Activated T-helper 2 cell treated with anti-CD3 and anti-CD28 coated beads, Interferon-gamma antibody, Interleukin-2, Interleukin-4, amounts not matched to agents 10 μg/mL and 5 μg/mL and 100 μg/mL, durations not matched to agents 14 hours and 24 hours and 36 hours (primary cell): ENCODE data around the gene AFF3. TPM values are rescaled to one million over a fixed set of nuclear protein-coding genes. Genes with fewer than 3 reads are reported as not detected.

Experiments
- DNase-seq: peaks from one replicate; pipeline ENCODE4 v3.0.0; 2021; ENCODE audit warnings: low spot score
- H3K27ac Mint-ChIP-seq: one replicate; pipeline ENCODE4 v1.8.0; 2021; ENCODE audit warnings: mixed read lengths
- H3K27me3 Mint-ChIP-seq: one replicate; pipeline ENCODE4 v1.8.0; 2021; ENCODE audit warnings: low read depth, mixed read lengths
- H3K36me3 Mint-ChIP-seq: one replicate; pipeline ENCODE4 v1.8.0; 2021; ENCODE audit warnings: low read depth, mixed read lengths
- H3K4me1 Mint-ChIP-seq: one replicate; pipeline ENCODE4 v1.8.0; 2021; ENCODE audit warnings: low read depth, mixed read lengths
- H3K4me3 Mint-ChIP-seq: one replicate; pipeline ENCODE4 v1.8.0; 2021; ENCODE audit warnings: low read depth, mild to moderate bottlenecking, moderate library complexity, mixed read lengths
- H3K9me3 Mint-ChIP-seq: one replicate; pipeline ENCODE4 v1.8.0; 2021; ENCODE audit warnings: mixed read lengths
- intact Hi-C: fragments of 100-400 bp; cut with micrococcal nuclease; formaldehyde crosslinking; loops from one replicate; pipeline ENCODE4 v1.15.1; 2023
- total RNA-seq: library from RNA; stranded (reverse); gene quantifications from 2 replicates; pipeline ENCODE4 v1.2.3, GENCODE V29; 2022

The AFF3 gene
- total RNA-seq, 1 donor from 2014 or later: 1.4 TPM

DNA sequence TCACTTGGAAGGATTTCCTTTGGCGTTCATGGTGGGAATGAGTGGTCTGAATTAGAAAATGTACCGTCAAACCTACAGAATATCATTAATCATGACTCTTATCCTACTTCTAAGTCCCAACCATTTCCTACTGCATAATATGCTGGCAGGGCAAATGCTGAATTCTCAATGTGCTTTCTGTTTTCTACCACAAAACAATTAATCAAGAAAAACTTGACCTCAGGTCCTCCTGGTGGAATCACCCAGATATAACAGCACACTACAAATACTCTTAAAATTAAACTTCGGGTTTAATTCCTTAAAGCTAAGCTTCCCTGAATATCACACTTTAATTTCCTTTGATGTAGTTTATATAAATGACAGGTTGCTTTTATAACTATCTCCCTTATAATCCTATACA is 301.6 kb downstream of the AFF3 start:
- H3K36me3 Mint-ChIP-seq: no peaks in the 10 kb centered on the region
- intact Hi-C loops: no loop called here
- no peaks in the 10 kb centered on the region for H3K9me3 Mint-ChIP-seq
- peaks cover 5% of the 10 kb centered on the region for H3K4me1 Mint-ChIP-seq
- peaks cover 10% of the 10 kb centered on the region for H3K27me3 Mint-ChIP-seq
- no peak overlapping the region for H3K27ac Mint-ChIP-seq
- no peak overlapping the region for H3K4me3 Mint-ChIP-seq
- no peak for DNase-seq

DNA sequence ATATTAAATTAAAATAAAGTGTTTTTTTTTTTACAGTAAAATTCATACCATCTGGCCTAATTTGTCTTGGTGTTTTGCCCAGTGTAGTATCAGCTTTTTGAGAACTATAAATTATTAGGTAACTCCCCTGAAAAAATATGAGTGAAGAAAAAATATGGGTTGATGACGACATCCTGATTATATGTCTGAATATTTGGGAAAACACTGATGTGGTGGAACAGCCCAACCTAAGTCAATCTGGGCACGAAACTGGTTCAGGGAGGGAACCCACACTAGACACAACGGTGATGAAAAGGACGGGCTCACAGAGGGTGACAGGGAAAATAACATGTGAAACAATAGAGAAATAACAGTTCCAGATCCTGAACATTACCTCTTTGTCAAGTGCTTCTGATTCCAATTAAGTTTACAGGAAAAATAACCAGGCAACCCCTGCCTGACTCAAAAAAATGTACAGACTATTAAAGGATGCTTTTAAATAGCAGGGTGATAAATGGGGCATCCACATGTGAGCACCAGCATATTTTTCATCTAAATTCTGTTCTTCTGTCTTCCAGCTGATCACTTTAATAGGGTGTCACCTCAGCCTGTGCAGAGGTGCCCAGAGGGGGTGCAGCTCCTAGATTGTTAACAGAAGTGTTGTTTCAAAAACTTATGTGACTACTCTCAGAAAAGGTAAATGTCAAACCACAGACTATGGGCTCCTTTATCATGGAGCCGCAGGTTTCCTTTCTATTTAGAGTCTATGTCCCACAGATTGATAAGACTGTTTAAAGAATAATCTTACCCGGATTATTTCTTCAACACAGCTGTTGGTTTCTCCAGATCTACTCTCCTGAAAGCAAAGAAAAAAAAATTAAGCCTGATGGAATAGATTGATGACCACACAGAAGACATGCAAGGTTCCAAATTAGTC is 305.4 kb downstream of the AFF3 start:
- intact Hi-C loops: no loop called here
- Mint-ChIP-seq H3K27ac (no peak overlapping the region), H3K4me1 (peaks cover 5% of the 10 kb centered on the region), H3K36me3 (no peaks in the 10 kb centered on the region), H3K27me3 (peaks cover 8% of the 10 kb centered on the region), H3K9me3 (no peaks in the 10 kb centered on the region), H3K4me3 (no peak overlapping the region)
- DNase-seq: no peak

DNA sequence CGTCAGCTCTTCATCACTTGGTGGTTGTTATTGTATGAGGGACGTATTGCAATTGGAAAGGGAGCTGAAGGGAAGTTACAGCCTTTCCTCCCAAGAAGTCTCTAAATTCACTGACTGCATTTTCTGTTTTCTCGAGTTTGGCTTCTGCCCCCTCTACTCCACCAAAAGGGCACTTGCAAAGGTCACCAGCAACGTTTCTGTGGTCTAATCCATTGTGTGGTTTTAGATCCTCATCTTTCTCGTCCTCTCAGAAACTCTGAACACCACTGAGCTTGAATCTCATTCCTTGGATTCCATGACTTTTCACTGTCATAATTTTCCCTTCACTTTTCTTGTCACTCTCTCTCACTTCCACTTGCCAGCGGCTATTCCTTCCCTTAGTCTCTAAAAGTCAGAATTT is 308.0 kb downstream of the AFF3 start:
- H3K27me3 Mint-ChIP-seq: peaks cover 1% of the 10 kb centered on the region
- no peaks in the 10 kb centered on the region for H3K36me3 Mint-ChIP-seq
- no peak for DNase-seq
- no peak overlapping the region for H3K27ac Mint-ChIP-seq
- no peaks in the 10 kb centered on the region for H3K9me3 Mint-ChIP-seq
- H3K4me1 Mint-ChIP-seq: peaks cover 5% of the 10 kb centered on the region
- H3K4me3 Mint-ChIP-seq: no peak overlapping the region
- intact Hi-C loops: no loop called here

DNA sequence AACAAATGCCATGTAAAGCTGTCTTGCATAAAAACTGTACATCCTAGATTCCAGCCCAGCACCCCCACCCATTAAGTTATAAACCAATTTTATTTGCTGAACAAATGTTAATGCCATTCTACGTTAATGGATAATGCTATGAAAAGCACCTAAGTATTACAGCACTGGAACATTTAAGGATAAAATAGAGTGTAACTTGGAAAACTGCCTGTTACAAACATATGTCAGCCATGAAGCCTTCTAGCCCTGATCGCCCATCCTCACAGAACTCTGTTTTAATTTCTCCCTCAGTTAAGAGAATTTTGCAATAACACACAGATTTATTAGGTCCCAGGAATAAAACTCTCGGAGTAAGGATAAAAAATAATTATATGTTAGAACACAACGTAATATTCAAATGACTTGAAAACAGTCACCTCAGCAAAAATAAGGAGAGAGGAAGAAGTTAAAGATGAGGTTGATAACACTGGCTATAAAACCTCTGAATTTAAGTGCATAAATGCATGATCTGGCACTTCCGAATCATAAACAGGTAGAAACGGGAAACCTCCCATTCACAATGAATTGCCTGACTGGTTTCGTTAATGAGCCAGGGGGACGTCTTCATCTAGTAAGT is 308.7 kb downstream of the AFF3 start:
- DNase-seq: no peak
- H3K36me3 Mint-ChIP-seq: no peaks in the 10 kb centered on the region
- H3K27ac Mint-ChIP-seq: no peak overlapping the region
- H3K27me3 Mint-ChIP-seq: peaks cover 1% of the 10 kb centered on the region
- no peak overlapping the region for H3K4me3 Mint-ChIP-seq
- no peaks in the 10 kb centered on the region for H3K9me3 Mint-ChIP-seq
- intact Hi-C loops: no loop called here
- H3K4me1 Mint-ChIP-seq: peaks cover 5% of the 10 kb centered on the region

DNA sequence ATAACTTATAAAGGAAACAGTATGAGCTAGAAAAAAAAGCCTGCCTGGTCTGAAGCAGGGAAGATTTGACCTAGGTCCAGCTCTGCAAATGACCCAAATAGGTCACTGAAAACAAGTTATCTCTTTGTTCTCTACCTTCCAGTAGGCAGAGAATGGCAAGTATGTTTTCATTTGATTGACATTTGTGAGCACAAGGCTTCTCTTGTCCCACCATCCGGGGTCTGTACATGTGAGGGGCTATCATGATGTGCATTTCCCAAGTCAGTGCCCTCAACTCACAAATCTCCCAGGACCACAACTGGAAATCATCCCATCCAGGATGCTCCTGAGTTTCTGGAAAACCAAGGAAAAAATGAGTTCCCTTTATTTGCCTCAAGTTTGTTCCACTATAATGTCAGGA is 309.5 kb downstream of the AFF3 start:
- H3K4me1 Mint-ChIP-seq: peaks cover 5% of the 10 kb centered on the region
- intact Hi-C loops: no loop called here
- H3K27ac Mint-ChIP-seq: no peak overlapping the region
- DNase-seq: no peak
- no peak overlapping the region for H3K4me3 Mint-ChIP-seq
- H3K27me3 Mint-ChIP-seq: no peaks in the 10 kb centered on the region
- H3K36me3 Mint-ChIP-seq: no peaks in the 10 kb centered on the region
- no peaks in the 10 kb centered on the region for H3K9me3 Mint-ChIP-seq

DNA sequence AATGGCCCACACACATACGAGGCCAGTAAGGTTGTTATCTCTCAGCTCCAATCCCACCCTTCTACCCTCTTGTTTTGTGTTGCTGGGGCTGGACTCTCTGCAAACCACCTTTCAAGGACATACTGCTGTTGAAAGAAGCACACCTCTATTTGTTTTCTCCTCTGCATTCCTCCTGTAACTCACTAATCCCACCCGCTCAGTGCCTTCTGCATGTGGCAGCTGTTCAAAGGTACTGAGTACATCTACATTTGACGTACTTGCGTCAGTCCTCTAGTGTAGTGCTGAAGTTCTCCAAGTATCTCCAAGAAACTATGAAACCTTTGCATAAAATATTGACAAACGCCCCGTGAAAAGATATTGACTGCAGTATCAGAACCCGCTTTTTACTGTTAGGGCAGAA is 310.6 kb downstream of the AFF3 start:
- Mint-ChIP-seq H3K4me3 (no peak overlapping the region), H3K36me3 (no peaks in the 10 kb centered on the region), H3K27me3 (no peaks in the 10 kb centered on the region), H3K9me3 (no peaks in the 10 kb centered on the region), H3K4me1 (peaks cover 5% of the 10 kb centered on the region), H3K27ac (no peak overlapping the region)
- intact Hi-C loops: no loop called here
- no peak for DNase-seq

DNA sequence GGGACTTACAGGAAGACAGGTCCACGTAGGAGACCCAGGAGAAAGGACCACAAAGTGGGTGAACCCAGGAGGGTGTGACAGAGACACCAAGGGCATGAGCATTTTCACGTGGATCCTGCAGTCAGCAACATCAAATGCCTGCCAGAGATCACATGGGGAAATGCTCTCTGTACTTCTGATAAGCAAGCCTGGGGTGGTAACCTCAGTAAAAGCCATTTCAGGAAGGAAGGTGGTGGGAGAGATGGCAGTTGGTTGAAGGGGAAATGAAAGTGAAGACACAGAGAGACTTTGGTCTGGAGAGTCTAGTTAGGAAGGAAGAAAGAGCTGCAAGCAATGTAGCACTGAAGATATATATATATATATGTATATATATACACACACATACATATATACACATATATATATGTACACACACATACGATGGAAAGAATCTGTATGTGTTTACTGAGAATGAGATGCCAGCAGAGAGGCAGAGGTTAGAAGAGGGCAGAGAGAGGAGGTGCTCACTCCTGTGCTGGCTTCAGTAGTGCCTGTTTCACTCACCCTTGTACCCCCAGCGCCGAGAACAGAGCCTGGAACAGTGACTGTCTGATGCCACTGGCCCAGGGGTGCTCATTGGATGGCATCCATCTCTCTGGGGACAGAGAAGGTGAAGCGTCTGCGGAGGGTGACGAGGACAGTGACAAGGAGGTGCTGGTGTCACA is 314.9 kb downstream of the AFF3 start:
- Mint-ChIP-seq H3K36me3 (no peaks in the 10 kb centered on the region), H3K4me1 (peaks cover 4% of the 10 kb centered on the region), H3K27me3 (no peaks in the 10 kb centered on the region), H3K4me3 (no peak overlapping the region), H3K27ac (no peak overlapping the region), H3K9me3 (no peaks in the 10 kb centered on the region)
- DNase-seq: no peak
- intact Hi-C loops: no loop called here

DNA sequence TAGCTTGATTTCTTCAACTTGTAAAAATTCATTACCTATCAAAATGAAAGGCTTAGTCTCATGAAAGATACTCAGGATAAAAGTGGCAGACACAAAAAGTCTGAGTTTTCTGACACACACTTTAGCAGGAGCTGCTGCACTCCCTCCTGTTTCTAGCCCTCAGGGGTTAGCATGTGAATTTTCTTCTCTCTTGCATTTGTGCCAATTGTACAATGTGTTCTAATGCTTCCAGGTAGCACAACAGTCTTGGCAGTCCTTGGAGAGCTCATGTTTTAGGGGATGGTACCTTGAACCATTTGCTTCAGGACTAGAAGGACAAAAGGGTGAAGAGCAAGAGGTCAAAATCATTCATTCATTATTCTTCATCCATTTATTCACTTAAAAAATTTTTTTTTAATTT is 316.8 kb downstream of the AFF3 start:
- intact Hi-C loops: no loop called here
- H3K27ac Mint-ChIP-seq: no peak overlapping the region
- no peak overlapping the region for H3K4me3 Mint-ChIP-seq
- no peaks in the 10 kb centered on the region for H3K9me3 Mint-ChIP-seq
- no peaks in the 10 kb centered on the region for H3K36me3 Mint-ChIP-seq
- DNase-seq: no peak
- no peaks in the 10 kb centered on the region for H3K27me3 Mint-ChIP-seq
- H3K4me1 Mint-ChIP-seq: peaks cover 4% of the 10 kb centered on the region

DNA sequence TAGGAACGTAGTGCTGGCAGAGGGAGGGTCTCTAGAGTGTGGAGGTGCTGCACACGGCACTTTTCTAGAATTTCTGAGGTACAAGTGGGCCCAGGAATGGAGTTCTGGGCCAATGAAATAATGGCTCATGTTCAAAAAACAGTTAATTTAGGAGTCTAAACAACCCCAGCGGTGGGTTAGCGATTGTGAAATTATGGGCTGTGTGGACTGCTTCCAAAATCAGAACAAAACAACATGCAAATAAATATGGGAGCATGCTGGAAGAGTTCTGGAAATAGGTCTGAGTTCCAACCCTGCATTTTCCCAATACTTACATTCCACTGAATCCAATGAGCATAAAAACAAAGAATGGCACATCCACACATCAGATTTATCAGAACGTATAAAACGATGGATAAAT is 317.6 kb downstream of the AFF3 start:
- no peaks in the 10 kb centered on the region for H3K27me3 Mint-ChIP-seq
- intact Hi-C loops: no loop called here

DNA sequence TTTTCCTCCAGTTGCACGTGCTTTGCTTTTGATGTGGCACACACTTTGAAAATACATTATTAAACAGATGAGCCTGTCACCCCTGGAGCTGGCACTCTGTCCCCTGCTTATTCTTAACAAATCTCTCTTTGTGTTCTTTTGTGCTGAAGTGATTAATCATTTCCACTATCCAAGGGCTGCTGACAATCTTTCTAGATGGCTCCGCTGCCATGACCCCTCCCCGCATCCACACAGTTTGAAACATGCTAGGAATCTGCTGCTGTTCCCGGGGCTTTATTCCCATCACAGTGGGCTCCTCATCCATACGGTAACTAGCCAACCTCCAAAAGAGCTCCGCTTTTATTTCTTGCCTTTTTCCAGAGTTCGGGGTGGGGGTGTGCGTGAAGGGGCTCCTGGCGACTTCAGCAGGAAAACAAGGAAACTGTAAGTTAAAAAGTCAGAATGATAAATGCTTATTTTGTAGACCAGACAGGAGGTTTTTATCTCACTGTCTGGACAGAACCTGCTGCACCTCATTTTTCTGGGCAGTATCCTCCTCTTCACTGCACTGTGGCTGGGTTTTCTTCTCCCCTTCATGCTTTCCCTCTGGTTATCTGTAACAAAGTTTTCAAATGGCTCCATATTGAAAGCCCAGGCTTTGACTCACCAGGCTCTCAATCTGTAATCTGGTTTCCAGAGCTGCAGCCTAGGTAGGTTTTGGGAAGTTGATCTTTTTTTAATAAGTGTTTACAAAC is 319.7 kb downstream of the AFF3 start:
- no peak overlapping the region for H3K4me3 Mint-ChIP-seq
- no peak overlapping the region for H3K27ac Mint-ChIP-seq
- no peaks in the 10 kb centered on the region for H3K27me3 Mint-ChIP-seq
- DNase-seq: no peak
- intact Hi-C loops: no loop called here
- peaks cover 4% of the 10 kb centered on the region for H3K4me1 Mint-ChIP-seq
- H3K36me3 Mint-ChIP-seq: no peaks in the 10 kb centered on the region
- H3K9me3 Mint-ChIP-seq: no peaks in the 10 kb centered on the region

More for the DNA sequence above, 317.6 kb downstream of the AFF3 start:
- no peak overlapping the region for H3K4me3 Mint-ChIP-seq
- H3K4me1 Mint-ChIP-seq: peaks cover 4% of the 10 kb centered on the region
- no peak overlapping the region for H3K27ac Mint-ChIP-seq
- H3K36me3 Mint-ChIP-seq: no peaks in the 10 kb centered on the region
- H3K9me3 Mint-ChIP-seq: no peaks in the 10 kb centered on the region
- no peak for DNase-seq

DNA sequence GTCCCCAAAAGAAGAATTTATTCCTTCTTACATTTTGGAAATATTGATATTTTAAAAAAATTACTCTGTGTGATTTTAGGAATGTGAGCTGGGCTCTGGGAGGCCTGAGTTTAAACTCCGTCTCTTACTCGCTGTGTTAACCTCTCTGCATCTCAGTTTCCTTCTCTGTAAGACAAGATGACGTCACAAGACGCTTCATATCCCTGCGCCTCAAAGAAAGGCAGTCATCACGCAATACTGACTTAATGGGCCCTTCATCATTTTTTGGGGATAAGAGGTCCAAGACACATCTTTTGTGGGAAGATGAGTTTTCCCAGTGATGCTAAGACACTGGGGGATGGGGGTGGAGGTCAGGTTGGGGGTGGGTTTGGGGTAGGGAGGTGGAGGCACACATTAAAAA is 320.4 kb downstream of the AFF3 start:
- H3K4me1 Mint-ChIP-seq: peaks cover under 1% of the 10 kb centered on the region
- no peak overlapping the region for H3K4me3 Mint-ChIP-seq

DNA sequence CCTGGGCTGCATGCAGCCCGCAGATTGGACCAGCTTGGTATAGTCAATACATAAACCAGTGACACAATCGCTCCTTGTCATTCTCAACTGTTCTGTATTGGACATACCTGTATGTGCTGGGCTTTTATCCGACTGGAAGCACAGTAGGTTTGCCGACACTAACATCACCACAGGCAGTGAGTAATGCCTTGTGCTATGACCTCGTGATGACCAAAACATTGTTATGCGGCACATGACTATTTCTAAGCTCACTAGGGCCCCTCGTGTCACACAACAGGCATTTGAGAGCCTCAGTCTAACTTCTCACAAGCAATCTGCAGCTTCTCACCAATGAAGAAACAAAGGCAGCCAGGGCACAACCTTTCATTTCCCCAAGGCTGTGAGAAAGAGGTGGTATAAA is 320.8 kb downstream of the AFF3 start:
- Mint-ChIP-seq H3K9me3 (no peaks in the 10 kb centered on the region), H3K4me3 (no peak overlapping the region)
- intact Hi-C loops: no loop called here

More for the DNA sequence above, 320.4 kb downstream of the AFF3 start:
- no peaks in the 10 kb centered on the region for H3K9me3 Mint-ChIP-seq
- H3K36me3 Mint-ChIP-seq: no peaks in the 10 kb centered on the region
- no peaks in the 10 kb centered on the region for H3K27me3 Mint-ChIP-seq
- no peak overlapping the region for H3K27ac Mint-ChIP-seq
- DNase-seq: no peak
- intact Hi-C loops: no loop called here

More for the DNA sequence above, 320.8 kb downstream of the AFF3 start:
- no peak overlapping the region for H3K27ac Mint-ChIP-seq
- H3K27me3 Mint-ChIP-seq: no peaks in the 10 kb centered on the region
- no peaks in the 10 kb centered on the region for H3K4me1 Mint-ChIP-seq
- no peak for DNase-seq
- no peaks in the 10 kb centered on the region for H3K36me3 Mint-ChIP-seq
